Stimulated activated CD8-positive, alpha-beta memory T cell treated with anti-CD3 and anti-CD28 coated beads, Interleukin-12 subunit alpha, Interleukin-12 subunit beta, amount 100 ng/mL, for 4 hours (primary cell): Measurements from ENCODE around the gene SMIM45.

Source experiments
- DNase-seq: peaks from one replicate; pipeline ENCODE4 v3.0.0-alpha.2; 2020; ENCODE audit warnings: low read depth

SMIM45 gene

DNA sequence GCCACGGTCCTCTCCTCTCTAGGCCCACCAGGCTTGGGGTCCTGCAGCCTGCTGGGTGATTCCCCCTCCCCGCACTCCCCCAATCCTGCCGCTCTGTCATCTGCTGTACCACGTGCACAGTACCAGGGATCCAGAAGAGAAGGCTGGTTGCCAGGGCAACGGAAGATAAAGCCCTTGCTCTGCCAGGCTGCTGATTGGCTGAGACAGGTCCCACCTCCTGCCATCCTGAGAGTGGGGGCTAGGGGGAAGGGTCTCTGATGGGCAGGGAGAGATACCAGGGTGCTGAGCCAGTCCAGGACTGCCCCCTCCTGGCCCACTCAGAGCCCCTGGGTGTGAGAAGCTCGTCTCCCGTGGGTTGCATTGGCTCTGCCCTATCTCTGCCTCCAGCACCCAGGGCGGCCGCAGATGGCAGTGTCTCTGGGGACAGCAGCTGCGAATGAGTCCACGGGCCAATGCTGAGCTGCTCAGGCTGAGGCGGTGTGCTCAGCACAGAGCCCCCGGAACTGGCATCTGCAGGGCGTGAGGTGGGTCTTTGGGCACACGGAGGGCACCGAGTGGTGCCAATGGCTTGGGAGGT is at the start of gene SMIM45:
SMIM45 (plus strand) TSS at position 253 of the 577 bp plus-strand sequence.
- no peak for DNase-seq

GRCh38 chr22:41902932-41903421 is 49.0 kb upstream of the SMIM45 start:
- no peak for DNase-seq

GRCh38 chr22:41904450-41905410 is 47.2 kb upstream of the SMIM45 start:
- no peak for DNase-seq

DNA sequence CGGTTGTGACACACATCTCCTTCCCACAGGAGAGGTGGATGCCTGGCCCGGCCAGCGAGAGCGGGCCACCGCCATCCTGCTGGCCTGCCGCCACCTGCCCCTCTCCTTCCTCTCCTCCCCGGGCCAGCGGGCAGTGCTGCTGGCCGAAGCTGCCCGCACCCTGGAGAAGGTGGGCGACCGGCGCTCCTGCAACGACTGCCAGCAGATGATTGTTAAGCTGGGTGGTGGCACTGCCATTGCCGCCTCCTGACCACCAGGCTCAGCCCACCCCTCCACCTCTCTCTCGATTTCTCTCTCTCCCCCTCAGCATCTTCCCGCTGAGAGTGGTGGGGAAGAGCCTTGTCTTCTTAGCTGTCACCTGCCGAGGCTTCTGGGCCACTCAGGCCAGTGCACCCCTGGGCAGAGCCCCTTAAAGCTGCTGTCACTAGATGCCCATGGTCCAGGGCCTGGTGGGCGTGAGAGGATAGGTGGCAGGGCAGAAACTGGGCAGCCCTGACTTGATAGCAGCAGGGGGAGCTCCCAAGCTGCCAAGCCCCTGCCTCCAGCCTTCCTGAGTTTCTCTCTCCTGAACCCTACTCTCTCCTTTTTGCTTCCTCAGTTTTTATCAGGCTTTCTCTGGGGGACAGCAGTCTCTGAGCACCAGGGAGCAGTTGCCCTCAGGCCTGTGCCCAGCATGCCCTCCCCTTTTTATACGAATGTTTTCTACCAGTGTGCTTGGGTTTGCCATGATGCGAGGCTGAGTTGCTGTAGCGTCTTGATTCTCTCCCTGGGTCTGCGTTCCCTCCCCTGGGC is 46.3 kb upstream of the SMIM45 start:
- no peak for DNase-seq

DNA sequence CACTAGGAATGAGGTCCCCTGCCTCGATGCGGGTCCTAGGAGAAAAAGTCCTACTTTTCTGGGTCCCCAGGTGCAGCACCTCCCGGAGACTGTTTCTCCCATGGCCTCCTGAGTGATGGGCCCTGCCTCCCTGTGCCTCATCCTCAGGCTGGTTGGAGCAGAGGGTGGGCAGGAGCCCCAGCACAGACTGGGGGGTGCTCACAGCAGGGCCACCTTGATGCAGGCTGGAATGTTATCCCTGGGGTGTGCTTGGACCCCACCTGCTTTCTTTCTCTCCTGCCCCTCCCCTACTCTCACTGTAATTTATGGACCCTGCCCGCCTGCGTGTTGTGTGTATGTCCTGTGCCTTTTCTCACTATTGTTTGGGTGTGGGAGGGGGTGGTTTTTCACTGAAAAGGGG is 45.1 kb upstream of the SMIM45 start:
- no peak for DNase-seq

GRCh38 chr22:41907436-41908401 is 44.2 kb upstream of the SMIM45 start:
- no peak for DNase-seq

GRCh38 chr22:41908411-41909309 is 43.3 kb upstream of the SMIM45 start:
- no peak for DNase-seq

DNA sequence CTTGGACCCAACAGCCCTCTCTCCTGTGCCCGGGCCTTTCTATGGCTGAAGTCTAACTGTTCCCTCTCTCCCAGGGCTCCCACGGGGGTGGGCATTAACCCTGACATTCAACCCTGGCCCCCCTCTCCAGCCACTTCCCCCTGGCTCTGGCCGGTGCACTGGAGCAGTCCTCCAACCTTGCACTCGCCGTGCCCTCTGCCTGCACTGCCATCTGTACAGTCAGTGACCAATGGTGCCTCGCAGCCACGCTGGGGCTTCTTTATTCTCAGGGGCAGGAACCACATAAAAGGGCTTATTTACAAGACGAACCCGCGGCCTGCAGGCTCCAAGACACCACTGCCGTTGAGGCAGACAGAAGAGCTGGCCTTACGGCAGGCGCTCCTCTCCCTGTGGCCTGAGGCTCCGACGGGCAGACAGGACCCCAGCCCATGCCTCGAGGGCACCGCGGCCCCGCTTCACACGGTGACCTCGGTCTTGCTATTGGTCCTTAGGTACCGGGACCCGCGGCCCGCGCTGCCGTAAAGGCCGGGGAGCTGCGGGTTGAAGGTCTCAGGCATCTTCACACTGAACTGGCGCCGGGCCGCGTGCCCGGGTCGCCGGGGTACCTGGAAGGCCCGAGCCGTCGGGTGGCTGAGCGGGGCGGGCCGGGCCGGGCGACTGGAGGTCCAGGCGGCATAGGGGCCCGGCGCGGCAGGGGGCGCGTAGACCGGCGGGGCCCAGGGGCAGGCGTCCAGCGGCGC is 42.5 kb upstream of the SMIM45 start:
- no peak for DNase-seq

DNA sequence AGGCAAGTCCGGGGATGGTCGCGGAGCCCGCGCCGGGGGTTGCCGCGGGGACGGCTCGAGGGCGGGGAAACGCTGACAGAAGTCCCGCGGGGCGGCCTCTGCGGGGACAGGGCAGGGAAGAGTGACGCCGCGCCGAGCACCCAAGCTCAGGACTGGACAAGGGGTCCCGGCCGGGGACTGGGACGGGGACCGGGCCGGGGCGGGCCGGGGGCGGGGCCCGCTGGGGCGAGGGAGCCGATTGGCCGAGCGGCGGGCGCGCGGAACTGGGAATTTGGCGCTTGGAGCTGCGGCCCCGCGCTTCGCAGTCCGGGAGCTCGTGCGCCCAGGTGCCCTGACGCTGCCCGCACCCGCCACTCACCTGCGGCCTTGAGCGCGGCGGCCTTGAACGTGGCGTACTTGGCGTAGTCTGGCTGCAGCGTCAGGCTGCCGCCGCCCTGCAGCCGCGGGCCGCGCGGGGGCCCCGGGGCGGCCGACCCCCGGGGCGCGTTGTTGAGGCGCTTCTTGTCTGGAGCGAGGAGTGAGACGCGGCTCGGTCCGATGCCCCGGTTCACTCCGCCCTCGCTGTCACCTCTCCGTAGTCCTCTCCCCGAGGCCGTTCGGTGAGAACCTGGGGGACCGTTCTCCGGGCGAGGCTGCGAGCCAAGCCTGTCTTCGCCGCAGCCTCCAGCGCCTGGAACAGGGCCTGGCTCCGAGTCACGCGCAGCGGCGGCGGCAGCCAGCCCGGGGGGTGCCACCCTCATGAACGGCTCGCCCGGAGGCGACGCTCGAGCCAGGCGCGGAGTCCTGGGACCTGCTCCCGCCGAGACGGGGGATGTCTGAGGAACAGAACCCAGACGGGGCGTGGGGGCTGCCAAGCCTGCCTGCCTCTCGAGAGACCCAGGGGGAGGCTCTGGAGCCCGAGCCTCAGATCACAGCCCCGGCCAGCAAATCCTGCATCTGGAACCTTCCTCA is 41.6 kb upstream of the SMIM45 start:
- DNase-seq: no peak

GRCh38 chr22:41911001-41911611 is 40.8 kb upstream of the SMIM45 start:
- no peak for DNase-seq

GRCh38 chr22:41912338-41913039 is 39.5 kb upstream of the SMIM45 start:
- no peak for DNase-seq

DNA sequence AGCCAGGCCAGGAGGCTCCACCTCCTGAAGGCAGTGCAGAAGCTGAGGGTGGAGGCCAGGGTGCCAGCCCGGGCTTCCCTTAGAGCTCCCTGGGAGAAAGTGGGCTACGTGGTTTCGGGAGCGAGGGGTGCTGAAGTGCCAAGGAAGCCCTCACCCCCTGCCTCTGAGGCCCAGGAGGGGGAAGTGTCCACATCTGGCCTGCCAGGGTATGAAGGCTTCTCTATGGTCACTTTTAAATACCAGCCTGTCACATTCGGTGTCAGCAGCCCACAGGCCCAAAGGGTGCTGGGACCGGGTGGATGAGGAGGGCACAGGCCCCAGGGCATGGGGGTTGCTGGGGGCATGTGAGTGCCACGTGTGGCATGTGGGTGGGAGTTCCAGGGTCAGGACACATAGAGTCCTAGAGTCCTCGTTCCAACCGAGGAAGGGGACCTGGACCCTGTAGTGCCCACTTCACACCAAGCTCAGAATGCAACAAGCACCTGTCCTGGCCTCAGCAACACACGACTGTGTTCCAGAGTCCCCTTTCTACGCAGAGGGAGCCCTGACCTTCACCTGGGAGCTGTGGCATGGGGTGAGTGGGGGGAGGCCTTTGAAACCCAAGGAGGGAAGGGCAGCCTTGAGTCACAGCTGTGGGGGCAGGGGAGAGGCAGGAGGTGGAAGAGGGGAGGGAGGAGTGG is 38.8 kb upstream of the SMIM45 start:
- no peak for DNase-seq

DNA sequence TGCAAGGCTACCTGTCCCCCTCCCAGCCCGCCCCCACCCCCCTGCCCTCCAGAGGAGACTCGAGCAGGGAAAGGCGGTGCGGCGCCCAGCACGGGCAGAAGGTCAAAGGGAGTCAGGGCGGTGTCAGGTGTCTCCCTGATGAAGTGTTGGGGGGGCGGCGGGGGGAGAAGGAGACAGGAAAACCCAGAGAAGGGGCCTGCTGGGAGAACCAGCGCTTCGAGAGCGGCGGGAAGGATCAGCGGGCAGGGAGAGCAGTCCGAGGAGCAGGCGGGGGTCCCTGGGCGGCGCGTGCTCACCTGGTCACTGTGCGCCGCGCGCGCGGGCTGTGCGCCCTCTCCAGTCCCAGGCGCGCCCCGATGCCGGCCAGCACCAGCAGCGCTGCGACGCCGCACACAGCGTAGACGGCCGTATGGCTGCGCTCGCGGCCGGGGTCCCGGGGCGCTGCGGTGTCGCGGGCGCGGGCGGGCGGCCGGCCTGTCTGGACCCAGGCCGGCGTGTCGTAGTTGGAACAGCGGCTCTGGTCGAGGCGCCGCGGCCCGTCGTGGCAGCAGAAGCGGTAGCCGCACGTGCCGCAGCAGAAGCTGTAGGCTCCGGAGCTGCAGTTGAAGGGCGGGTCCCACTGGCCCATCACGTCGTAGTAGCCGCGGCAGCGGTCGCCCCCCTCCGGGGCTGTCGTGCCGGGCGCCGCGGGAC is 38.0 kb upstream of the SMIM45 start:
- DNase-seq: no peak

GRCh38 chr22:41914611-41915034 is 37.3 kb upstream of the SMIM45 start:
- no peak for DNase-seq

DNA sequence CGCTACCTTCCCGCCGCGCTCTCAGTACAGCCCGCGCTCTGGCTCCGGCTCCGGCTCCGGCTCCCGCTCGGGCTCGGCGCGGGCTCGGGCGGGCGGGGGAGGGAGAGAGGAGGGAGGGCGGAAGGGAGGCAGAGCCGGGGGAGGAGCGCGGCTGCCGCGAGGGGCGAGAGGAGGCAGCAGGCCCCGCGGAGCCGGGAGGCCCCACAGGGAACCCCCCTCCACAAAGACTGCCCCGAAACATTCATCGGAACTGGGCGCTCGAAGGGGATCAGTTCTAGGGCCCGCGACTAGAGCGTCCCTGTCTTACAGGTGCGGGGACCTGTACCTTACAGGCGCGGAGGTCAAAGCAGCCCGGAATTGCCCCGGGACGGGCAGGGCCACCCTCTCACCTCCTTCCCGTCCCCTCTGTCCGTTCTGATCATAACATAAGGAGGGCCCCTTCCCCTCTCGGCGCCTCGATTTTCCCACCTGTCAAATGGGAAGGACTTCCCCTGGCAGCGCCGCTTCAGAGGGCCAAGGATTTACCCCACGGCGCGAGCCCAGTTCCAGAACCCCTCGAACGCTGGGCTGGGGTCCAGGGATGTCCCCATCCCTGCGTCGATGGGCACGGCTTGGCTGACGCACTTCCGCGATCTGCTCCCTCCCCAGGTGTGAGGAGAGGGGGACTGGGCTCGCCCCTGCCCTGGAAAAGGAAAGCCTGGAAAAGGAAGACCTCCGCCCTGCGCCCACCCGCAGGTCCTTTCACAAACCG is 36.7 kb upstream of the SMIM45 start, which contains the start of gene SHISA8:
SHISA8 (minus strand) TSS at position 40 of the 751 bp plus-strand sequence. CDS start 407 bp downstream, outside the sequence.
- peak; percentile 45 for DNase-seq
